ENCODE measurements around the gene PDE4D.

DNA sequence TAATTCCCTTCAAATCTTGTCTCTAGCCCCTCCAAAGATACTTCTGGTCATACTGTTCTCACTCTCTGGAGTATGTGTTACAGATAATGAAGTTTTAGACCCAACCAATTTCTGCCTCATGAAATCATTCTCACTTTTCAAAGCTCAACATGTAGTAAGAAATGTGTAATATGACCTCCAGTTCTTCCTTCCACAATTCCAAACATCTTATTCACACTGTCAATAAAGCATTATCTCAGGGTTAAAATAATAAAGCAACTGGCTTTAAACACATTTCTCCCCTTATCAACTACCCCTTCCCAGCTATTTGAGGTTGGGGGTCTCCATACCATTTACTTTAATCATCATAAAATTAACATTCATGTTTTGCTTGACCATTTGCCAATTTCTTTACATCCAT lies 656.5 kb downstream of the PDE4D start:
- TF ChIP-seq, protein P1, sequence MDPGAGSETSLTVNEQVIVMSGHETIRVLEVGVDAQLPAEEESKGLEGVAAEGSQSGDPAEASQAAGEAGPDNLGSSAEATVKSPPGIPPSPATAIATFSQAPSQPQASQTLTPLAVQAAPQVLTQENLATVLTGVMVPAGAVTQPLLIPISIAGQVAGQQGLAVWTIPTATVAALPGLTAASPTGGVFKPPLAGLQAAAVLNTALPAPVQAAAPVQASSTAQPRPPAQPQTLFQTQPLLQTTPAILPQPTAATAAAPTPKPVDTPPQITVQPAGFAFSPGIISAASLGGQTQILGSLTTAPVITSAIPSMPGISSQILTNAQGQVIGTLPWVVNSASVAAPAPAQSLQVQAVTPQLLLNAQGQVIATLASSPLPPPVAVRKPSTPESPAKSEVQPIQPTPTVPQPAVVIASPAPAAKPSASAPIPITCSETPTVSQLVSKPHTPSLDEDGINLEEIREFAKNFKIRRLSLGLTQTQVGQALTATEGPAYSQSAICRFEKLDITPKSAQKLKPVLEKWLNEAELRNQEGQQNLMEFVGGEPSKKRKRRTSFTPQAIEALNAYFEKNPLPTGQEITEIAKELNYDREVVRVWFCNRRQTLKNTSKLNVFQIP (CRISPR knock-in tag; IDR thresholded peaks at IDR 0.05; ENCODE audit: borderline replicate concordance, low read depth), result no peak
- TF ChIP-seq TCF4 (CRISPR knock-in tag; IDR thresholded peaks at IDR 0.05; ENCODE audit: borderline replicate concordance) (no peak), ZNF565 (CRISPR knock-in tag; conservative IDR thresholded peaks at IDR 0.05; ENCODE audit: low read depth) (no peak), ZFP30 (CRISPR knock-in tag; IDR thresholded peaks at IDR 0.05) (no peak), CSDC2 (CRISPR knock-in tag; IDR thresholded peaks at IDR 0.05) (no peak), RARB (CRISPR knock-in tag; IDR thresholded peaks at IDR 0.05) (no peak), ZNF8 (CRISPR knock-in tag; IDR thresholded peaks at IDR 0.05) (no peak), ZFP3 (CRISPR knock-in tag; IDR thresholded peaks at IDR 0.05) (no peak), ISL1 (CRISPR knock-in tag; IDR thresholded peaks at IDR 0.05) (no peak), TOX (CRISPR knock-in tag; IDR thresholded peaks at IDR 0.05; ENCODE audit: borderline replicate concordance) (no peak)
- TF ChIP-seq, protein P2, sequence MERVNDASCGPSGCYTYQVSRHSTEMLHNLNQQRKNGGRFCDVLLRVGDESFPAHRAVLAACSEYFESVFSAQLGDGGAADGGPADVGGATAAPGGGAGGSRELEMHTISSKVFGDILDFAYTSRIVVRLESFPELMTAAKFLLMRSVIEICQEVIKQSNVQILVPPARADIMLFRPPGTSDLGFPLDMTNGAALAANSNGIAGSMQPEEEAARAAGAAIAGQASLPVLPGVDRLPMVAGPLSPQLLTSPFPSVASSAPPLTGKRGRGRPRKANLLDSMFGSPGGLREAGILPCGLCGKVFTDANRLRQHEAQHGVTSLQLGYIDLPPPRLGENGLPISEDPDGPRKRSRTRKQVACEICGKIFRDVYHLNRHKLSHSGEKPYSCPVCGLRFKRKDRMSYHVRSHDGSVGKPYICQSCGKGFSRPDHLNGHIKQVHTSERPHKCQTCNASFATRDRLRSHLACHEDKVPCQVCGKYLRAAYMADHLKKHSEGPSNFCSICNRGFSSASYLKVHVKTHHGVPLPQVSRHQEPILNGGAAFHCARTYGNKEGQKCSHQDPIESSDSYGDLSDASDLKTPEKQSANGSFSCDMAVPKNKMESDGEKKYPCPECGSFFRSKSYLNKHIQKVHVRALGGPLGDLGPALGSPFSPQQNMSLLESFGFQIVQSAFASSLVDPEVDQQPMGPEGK (CRISPR knock-in tag; IDR thresholded peaks at IDR 0.05; ENCODE audit: borderline replicate concordance), result no peak
- TF ChIP-seq, protein P3, sequence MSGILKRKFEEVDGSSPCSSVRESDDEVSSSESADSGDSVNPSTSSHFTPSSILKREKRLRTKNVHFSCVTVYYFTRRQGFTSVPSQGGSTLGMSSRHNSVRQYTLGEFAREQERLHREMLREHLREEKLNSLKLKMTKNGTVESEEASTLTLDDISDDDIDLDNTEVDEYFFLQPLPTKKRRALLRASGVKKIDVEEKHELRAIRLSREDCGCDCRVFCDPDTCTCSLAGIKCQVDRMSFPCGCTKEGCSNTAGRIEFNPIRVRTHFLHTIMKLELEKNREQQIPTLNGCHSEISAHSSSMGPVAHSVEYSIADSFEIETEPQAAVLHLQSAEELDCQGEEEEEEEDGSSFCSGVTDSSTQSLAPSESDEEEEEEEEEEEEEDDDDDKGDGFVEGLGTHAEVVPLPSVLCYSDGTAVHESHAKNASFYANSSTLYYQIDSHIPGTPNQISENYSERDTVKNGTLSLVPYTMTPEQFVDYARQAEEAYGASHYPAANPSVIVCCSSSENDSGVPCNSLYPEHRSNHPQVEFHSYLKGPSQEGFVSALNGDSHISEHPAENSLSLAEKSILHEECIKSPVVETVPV (CRISPR knock-in tag; IDR thresholded peaks at IDR 0.05), result no peak

Measured in SK-N-SH treated with all-trans-retinoic acid at 6 μM for 48 hours (cell line).